CD4-positive, alpha-beta T cell treated with Interleukin-17A for 4 hours (primary cell): ENCODE data around the gene CACNB1.
"Not testable (repeated sequence)": the region's sequence is repeated elsewhere in the genome, so short reads cannot be mapped to it uniquely, and the experiment has no call there.

Experiments used
- DNase-seq: peaks from one replicate; pipeline ENCODE4 v3.0.0-alpha.2; 2020; ENCODE audit warnings: mixed read lengths

The CACNB1 gene

DNA sequence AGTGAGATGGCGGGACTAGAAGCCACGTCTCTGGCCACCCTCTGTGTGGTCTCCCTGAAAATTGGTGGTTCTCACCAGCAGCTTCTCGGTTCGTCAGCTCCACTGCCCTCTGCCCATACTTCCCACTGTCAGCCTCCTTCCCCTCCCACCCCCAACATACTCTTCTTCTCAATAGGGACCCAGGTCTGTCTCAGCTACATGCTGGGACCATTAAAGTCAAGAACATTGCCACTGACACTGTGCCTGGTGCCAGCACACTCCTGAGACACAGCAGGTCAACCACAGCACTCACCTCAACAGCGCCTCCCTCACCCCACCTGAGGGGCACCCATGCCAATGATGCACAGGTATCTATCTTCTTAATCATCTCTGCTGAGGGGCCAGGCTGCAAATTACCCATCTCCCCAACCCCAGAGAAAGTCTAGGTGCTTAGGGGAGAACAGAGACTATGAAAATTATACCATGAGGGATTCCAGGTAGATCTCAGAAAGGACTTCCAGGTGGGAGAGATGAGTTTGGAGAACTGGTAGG is 47.3 kb downstream of the CACNB1 start:
- DNase-seq, result peak; percentile 48

DNA sequence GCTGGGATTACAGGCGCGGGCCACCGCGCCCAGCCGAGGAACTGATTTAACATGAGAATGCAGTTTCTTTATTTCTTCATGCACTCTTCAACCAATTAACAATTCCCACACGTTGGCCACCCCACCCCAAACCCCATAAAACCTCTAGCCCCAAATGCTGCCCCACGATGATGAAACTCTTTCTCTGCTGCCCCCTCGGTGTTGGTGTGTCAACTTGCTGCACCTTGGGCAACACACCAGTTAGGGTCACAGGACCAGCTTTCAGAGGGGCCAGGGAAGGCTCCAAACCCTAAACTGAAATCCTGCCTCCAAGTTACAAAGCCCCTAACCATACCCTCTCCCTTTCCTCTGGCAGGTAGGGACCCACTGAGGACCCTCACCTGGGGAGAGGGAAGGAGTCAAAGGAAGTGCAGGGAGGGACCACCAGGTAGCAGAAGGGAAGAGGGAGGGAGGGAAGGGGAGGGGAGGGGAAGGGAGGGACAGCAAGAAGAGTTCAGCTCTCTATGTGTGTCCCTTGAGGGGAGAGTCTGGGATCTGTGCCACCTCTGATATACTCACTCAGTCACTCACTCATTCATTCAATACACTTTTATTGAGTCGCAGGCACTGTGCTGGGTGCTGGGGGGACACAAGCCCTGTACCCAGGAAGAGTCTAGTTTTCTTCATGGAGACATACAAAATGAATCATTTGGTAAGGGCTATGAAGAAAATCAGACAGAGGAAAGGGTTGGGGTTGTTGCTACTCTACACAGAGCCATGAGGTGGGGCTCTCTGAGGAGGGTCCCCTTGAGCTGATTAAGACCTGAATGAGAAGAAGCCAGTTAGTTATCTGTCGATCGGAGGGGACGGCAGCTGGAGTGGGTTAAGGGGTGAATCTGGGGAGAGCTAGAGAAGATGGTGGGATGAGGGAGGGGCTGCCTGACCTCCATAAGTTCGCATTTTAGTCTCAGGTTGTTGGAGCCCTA is 50.0 kb downstream of the CACNB1 start:
- no peak for DNase-seq

DNA sequence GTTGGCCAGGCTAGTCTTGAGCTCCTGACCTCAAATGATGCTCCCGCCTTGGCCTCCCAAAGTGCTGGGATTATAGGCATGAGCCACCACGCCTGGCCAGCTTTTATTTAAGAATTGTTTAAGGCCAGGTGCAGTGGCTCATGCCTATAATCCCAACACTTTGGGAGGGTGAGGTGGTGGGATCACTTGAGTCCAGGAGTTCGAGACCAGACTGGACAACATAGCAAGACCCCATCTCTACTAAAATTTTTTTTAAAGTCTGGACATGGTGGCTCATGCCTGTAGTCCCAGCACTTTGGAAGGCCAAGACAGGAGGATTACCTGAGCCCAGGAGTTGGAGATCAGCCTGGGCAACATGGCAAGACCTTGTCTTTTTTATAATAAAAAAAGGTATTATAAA is 51.2 kb downstream of the CACNB1 start:
- no peak for DNase-seq

DNA sequence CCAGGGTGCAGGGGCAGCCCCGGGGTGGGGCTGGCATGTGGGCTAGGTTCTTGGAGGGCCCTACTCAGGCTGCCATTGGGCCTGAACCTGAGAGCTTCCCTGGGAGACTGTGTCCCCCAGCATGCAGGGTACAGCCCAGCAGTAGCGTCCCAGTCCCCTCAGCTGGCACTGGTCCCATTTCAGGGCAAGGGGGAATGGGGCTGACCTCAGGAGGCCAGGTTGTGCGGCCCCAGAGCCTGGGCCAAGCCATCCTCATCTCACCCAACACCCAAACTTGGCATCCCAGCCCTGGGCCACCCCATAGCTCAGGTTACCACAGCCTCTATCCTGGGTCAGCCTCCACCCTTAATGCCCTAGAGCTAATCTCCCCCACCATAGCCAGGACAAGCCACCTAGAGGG is 52.3 kb downstream of the CACNB1 start:
- no peak for DNase-seq

DNA sequence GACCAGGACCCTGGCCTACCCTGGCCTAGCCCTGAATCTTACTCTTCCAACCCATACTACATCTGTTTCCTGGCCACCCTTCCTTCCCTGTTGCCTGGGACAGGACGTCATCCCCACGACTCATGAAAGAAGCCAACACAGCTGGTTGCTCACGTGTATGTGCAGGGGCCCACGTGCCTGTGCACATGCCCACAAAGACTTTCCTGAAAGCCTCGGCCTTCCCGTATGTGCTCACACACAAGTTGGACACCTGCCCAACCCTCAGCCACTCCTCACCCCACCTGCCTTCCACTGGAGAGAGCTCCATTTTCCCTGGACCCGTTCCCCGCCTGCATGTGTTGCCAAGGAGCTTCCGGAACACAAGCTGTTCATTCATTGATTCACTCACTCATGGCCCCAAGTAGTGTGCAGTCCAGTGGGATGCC is 53.0 kb downstream of the CACNB1 start:
- DNase-seq, result no peak

DNA sequence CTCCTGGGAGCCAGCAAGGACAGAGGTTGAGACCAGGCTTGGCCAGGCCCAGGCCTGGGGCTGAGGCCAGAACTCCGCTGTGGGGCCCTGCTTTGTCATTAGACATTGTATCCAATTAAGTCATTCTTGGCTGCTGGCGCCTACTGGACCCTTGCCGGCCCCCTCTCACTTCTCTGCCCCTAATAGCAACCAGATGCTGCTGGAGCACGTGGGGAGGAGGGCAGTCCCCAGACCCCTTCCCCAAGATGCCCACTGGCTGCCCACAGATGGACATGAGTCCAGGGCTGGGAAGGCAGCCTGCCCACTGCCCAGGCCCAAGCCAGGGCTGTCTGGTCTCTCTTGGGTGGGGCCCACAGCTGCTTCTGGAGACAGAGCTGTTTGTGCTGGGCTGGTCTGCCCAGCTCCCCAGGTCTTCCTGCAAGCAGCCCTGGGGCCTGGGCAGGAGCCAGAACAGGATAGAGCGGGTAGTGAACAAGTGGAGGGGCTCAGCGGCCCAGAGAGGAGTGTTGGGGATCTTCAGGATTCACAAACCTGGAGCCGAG is 53.8 kb downstream of the CACNB1 start:
- no peak for DNase-seq

DNA sequence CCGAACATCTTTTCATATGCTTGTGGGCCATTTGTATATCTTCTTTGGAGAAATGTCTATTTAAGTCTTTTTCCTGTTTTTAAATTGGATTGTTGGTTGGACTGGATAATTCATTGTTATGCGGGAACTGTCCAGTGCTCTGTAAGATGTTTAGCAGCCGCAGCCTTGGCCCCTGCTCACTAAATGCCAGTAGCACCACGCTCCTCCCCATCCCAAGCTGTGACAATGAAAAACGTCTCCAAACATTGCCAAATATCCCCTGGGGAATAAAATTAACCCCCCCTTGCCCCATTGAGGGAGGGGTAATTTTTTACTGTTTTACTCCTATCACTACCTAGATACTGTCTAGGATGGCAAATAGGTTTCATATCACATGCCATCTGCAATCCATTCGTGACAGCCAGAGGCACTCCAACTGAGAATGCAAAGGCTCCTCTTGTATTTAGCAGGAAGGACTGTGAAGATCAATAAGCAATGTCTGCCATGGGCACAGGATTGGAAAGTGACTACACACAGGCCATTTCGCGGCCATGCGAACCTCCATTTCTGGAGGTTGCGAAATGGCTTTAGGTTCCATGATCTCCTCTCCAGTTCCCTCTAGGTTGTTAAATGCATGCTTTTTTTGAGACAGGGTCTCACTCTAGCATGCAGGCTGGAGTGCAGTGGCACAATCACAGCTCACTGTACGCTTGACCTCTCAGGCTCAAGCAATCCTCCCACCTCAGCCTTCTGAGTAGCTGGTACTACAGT is 55.4 kb downstream of the CACNB1 start:
- DNase-seq, result no peak

DNA sequence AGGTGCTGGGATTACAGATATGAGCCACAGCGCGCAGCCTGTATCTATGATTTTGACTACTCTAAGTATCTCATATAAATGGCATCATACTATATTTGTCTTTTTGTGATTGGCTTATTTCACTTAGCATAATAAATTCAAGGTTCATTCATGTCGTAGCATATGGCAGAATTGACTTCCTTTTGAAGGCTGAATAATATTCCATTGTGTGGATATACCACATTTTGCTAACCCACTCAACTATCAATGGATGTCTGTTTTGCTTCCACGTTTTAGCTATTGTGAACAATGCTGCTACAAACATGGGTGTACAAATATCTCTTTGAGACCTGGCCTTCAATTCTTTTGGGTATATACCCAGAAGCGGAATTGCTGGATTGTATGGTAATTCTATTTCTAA is 56.2 kb downstream of the CACNB1 start:
- DNase-seq, result no peak

DNA sequence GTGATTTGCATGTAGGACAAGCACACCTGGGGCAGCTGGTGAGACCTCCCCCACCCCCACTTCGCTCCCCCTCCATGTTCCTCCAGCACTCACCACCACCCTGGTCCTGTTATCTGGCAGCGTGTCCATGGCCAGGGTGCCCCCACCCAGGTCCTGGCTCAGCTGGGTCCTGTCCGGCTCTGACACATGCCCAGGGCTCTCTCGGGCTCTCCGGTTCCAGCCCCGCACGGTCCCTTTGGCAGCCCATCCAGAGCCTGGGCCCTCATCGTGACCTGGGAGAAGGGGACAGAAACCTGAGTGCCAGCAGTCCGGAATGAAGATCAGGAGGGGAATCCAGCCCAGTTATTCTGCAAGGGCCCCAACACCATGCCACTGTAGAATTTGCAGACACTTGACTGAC is 57.9 kb downstream of the CACNB1 start:
- no peak for DNase-seq

DNA sequence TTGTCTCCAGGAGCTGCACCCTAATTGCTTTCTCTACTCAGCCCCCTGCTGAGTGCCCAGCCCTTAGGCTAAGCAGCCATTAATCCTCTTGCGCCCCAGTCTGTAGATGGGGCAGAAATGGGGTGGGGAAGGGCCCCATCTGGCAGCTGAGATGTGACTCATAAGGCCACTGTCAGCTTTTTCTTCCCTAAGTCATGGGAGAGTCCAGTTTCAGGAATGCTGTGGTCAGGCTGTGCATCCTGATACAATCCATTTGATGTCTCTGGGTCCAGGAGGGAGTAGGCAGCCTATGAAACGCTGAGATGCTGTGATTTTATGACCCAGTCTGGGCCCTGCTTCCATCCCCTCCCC is 58.3 kb downstream of the CACNB1 start:
- DNase-seq, result no peak

DNA sequence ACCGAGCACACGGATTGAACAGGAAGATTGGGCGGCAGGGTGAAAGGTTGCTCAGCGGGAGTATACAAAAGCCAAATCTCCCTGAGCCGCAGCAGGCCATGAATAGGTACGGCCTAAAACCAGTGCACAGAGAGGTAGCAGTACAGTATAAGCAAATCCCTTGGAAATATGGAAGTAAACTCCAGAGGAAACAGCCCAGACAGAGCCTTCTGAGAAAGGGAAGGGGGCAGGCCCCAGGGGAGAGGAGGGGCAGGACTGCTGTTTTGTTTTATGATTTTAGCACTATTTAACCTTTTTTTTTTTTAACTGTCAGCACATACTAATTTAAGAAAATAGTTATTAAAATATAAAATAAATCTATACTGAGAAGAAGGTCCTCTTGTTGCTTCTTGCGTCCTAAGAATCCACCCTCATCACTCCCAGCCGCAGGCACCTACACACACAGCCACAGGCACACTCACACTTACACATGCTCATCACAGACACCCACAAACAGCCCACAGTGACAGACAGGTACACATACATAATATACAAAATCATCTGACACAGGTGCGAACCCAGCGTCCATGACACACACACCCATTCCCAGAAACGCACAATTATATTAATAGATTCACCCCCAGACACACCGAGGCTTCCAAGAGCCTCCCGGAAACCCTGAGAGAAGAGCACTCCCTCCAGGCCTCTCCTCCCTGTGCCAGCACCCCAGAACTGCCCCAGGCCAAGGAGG is 58.9 kb downstream of the CACNB1 start:
- DNase-seq, result no peak

DNA sequence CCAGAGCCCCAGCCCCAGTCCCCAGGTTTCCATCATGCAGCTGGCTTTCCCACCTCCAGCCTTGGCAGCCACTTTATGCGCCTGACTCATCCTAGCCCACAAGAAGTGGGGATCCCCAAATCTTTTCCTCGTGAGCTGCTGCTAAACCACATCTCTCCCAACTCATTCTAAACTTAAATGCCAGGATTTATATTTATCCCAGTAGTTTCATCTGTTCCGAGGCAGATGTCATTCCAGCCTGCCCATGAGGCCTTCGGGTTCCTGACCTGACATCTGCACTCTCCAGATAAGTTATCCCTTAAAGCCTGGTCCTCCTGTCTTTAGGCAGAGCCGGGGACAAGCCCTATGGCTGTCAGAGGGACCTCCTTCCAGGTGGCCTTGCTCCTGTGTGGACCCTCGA is 62.6 kb downstream of the CACNB1 start:
- no peak for DNase-seq

DNA sequence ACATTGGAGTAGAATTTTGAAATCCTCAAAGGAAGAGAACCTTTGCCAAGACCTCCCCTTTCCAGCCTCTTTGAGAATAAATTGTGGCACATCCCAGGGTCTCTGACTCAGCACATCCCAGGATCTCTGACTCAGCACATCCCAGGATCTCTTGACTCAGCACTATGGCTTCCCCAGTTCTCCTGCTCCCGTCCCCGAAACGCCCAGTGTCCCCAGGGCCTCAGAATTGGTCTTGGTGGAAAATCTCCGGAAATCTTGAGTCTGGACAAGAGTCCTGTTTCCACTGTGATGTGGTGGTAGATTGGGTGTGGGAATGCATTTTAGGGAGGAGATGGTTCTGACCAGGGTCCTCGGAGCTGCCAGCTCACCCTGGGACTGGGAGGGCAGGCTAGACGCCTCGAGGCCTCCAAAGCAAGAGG is 65.3 kb downstream of the CACNB1 start:
- no peak for DNase-seq

DNA sequence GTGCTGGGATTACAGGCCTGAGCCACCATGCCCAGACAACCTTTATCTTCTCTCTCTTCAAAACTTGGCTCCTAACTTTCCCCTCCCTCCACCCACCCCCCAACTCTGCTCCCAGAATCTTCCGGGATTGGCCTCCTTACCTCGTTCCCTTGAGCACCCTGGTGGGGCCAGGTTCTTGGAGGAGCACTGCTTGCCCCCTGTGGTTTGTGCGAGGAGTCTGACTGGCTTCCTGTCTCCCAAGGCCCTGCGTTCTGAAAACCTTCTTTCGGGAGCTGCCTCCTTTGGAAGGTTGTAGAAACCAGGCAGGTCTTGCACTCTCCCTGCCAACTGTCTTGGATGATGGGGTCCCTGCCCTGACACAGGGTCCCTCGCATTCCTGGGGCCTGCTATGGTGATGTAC is 65.9 kb downstream of the CACNB1 start:
- DNase-seq, result no peak

DNA sequence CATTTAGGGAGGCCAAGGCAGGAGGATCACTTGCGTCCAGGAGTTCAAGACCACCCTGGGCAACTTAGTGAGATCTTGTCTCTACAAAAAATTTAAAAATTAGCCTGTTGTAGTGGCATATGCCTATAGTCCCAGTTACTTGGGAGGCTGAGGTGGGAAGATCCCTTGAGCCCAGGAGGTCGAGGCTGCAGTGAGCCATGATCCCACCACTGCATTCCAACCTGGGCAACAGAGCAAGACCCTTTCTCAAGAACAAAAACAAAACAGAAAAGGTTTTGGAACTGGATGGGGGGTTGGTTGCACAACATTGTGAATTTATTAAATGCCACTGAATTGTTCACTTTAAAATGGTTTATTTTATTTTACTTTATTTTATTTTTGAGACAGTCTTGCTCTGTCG is 67.3 kb downstream of the CACNB1 start:
- no peak for DNase-seq

DNA sequence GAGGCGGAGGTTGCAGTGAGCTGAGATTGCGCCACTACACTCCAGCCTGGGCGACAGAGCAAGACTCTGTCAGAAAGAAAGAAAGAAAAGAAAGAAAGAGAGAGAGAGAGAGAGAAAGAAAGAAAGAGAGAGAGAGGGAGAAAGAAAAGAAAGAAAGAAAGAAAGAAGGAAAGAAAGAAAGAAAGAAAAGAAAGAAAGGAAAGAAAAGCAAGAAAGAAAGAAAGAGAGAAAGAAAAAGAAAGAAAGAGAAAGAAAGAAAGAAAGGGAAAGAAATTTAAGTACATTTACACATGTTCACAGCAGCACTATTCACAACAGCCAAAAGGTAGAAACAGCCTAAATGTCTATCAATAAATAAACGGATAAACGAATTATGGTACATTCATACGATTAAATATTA is 67.9 kb downstream of the CACNB1 start:
- DNase-seq, result not testable (repeated sequence)

DNA sequence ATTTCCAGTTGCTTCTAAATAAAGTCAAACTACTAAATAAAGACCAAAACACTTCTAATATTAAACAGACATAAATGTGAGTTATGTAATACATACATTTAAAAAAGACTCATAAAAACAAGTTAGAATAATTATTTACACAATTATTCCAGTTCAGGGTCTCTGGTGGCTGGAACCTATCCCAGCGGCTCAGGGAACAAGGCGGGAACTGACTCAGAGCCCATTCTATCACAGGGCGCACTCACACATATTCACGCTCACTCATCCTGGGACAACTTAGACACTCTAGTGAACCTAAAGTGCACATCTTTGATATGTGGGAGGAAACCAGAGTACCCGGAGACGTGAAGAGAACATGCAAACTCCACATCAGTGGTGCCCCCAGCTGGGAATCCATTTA is 71.0 kb downstream of the CACNB1 start:
- no peak for DNase-seq

DNA sequence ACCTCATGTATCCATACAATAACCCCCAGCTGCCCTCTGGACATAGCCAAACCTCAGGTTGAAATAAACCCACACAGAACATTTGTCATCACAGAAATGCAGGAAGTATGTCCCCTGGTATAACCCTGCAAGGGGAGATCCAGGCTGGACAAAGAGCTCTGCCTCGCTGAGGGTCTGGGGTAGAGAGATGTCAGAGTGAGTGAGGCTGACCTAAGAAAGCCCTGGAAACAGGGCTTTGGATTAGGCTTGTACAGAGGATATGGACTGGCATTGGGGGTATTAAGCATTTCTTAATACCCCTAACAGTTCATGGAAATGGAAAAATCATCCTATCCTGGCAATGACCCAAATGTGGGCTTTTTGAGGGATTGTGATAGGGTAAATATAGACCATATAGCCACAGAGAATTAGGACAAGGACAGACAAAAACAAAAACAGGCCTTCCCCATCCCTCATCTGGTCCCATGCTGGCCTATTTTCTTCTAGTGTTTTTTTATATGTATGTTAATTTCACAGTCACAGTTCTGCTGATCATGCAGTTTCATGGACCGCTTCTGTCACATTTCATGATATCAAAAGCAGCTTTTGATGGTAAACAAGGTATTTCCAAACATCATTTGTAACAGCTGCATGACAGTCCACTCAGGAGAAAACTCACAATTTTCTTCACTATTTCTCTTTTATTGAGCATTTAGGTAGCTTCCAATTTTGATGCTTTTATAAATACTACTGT is 72.2 kb downstream of the CACNB1 start:
- no peak for DNase-seq

DNA sequence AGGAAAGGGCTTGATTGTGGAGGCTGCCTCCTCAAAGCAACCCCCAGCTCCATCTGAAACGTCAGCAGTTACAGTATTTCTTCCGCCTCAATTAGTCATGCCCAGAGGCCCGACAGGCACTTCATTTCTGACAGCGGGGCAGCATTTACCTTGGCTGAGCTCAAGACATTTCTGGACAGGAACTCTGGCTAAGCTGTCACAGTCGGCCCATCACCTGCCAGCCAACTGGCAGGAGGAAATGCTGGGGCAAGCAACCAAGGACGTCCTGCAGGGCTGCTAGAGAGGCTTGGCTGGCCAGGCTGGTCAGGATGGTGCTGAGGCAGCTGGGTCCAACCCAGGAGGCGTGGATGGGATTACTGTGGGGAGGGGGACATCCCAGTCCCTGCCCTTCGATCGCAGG is 73.8 kb downstream of the CACNB1 start:
- no peak for DNase-seq
